ENCODE data around the gene SAMD4A. TPM values are rescaled to one million over a fixed set of nuclear protein-coding genes. Genes with fewer than 3 reads are reported as not detected.

The SAMD4A gene
- total RNA-seq, 1 donor from 2014 or later: 92.2 TPM

GRCh38 chr14:54627540-54628363, 60.8 kb downstream of the SAMD4A start:
- peak; percentile 63 for DNase-seq (ENCODE audit: extremely low read depth, low read depth, low spot score)

GRCh38 chr14:54629183-54629582, 62.3 kb downstream of the SAMD4A start:
- no peak for DNase-seq (ENCODE audit: extremely low read depth, low read depth, low spot score)

GRCh38 chr14:54629635-54630360, 62.9 kb downstream of the SAMD4A start:
- no peak for DNase-seq (ENCODE audit: extremely low read depth, low read depth, low spot score)

GRCh38 chr14:54631016-54631415, 64.1 kb downstream of the SAMD4A start:
- DNase-seq (ENCODE audit: extremely low read depth, low read depth, low spot score): no peak

GRCh38 chr14:54632452-54632851, 65.5 kb downstream of the SAMD4A start:
- no peak for DNase-seq (ENCODE audit: extremely low read depth, low read depth, low spot score)

- no peak for DNase-seq (ENCODE audit: extremely low read depth, low read depth, low spot score)
Observed at GRCh38 chr14:54633076-54633475, 66.1 kb downstream of the SAMD4A start.

GRCh38 chr14:54637270-54638134, 70.6 kb downstream of the SAMD4A start:
- DNase-seq (ENCODE audit: extremely low read depth, low read depth, low spot score): no peak

GRCh38 chr14:54638135-54638446, 71.2 kb downstream of the SAMD4A start:
- peak; percentile 75 for DNase-seq (ENCODE audit: extremely low read depth, low read depth, low spot score)

GRCh38 chr14:54639611-54640010, 72.7 kb downstream of the SAMD4A start:
- no peak for DNase-seq (ENCODE audit: extremely low read depth, low read depth, low spot score)

GRCh38 chr14:54640506-54640905, 73.6 kb downstream of the SAMD4A start:
- DNase-seq (ENCODE audit: extremely low read depth, low read depth, low spot score): no peak

- DNase-seq (ENCODE audit: extremely low read depth, low read depth, low spot score): no peak
Observed at GRCh38 chr14:54642121-54642520, 75.2 kb downstream of the SAMD4A start.

- no peak for DNase-seq (ENCODE audit: extremely low read depth, low read depth, low spot score)
Observed at GRCh38 chr14:54642801-54643695, 76.1 kb downstream of the SAMD4A start.

GRCh38 chr14:54643696-54644176, 76.8 kb downstream of the SAMD4A start:
- DNase-seq (ENCODE audit: extremely low read depth, low read depth, low spot score): no peak

- no peak for DNase-seq (ENCODE audit: extremely low read depth, low read depth, low spot score)
Observed at GRCh38 chr14:54645639-54646038, 78.7 kb downstream of the SAMD4A start.

GRCh38 chr14:54646626-54647025, 79.7 kb downstream of the SAMD4A start:
- DNase-seq (ENCODE audit: extremely low read depth, low read depth, low spot score): no peak

- no peak for DNase-seq (ENCODE audit: extremely low read depth, low read depth, low spot score)
Observed at GRCh38 chr14:54647378-54647777, 80.5 kb downstream of the SAMD4A start.

GRCh38 chr14:54649056-54649455, 82.1 kb downstream of the SAMD4A start:
- DNase-seq (ENCODE audit: extremely low read depth, low read depth, low spot score): no peak

- peak; percentile 72 for DNase-seq (ENCODE audit: extremely low read depth, low read depth, low spot score)
Observed at GRCh38 chr14:54650331-54650958, 83.5 kb downstream of the SAMD4A start.

- DNase-seq (ENCODE audit: extremely low read depth, low read depth, low spot score): no peak
Observed at GRCh38 chr14:54650959-54651351, 84.0 kb downstream of the SAMD4A start.

GRCh38 chr14:54651649-54652048, 84.7 kb downstream of the SAMD4A start:
- no peak for DNase-seq (ENCODE audit: extremely low read depth, low read depth, low spot score)

Data from glomerular endothelial cell (primary cell).